NT2/D1 (cell line): Measurements from ENCODE around the gene STK24.

Source experiments
- SUZ12 ChIP-seq: IDR thresholded peaks from 2 replicates; pipeline ENCODE4 v1.6.1; 2011; ENCODE audit not compliant: insufficient read length, insufficient read depth; ENCODE audit errors: extremely low read depth
- ZNF274 ChIP-seq: IDR thresholded peaks from 2 replicates; pipeline ENCODE4 v1.6.1; 2011; ENCODE audit warnings: mild to moderate bottlenecking, low read depth, low read length

- TF ChIP-seq ZNF274 = no peak
- TF ChIP-seq SUZ12 = no peak
Observed at GRCh38 chr13:98542568-98543377, 34.1 kb downstream of the STK24 start.
